Mucosa of stomach (tissue), 1 donor: Measurements from ENCODE around the gene MTHFD2L.

Experiments
- H3K27me3 ChIP-seq: one replicate; pipeline ENCODE4 v1.7.0; 2013; ENCODE audit warnings: mild to moderate bottlenecking, low read length; ENCODE audit not compliant: control insufficient read depth, insufficient read depth
- H3K36me3 ChIP-seq: one replicate; pipeline ENCODE4 v1.7.0; 2013; ENCODE audit warnings: low read length; ENCODE audit not compliant: control insufficient read depth, insufficient read depth
- H3K4me1 ChIP-seq: one replicate; pipeline ENCODE4 v1.7.0; 2013; ENCODE audit warnings: mild to moderate bottlenecking, low read length; ENCODE audit not compliant: control insufficient read depth, insufficient read depth
- H3K4me3 ChIP-seq: one replicate; pipeline ENCODE4 v1.7.0; 2013; ENCODE audit warnings: low read length
- H3K9ac ChIP-seq: one replicate; pipeline ENCODE4 v1.7.0; 2013; ENCODE audit warnings: mild to moderate bottlenecking, low read length, moderate library complexity
- H3K9me3 ChIP-seq: one replicate; pipeline ENCODE4 v1.7.0; 2013; ENCODE audit warnings: mild to moderate bottlenecking, low read length, moderate library complexity; ENCODE audit not compliant: control insufficient read depth
- donor health status: Pancreatic carcinoma.

The MTHFD2L gene

GRCh38 chr4:74157561-74158465 is at the start of gene MTHFD2L:
Gene MTHFD2L (plus strand): TSS chr4:74158118. CDS start chr4:74158139, 21 bp downstream.
- H3K4me3 ChIP-seq = peak within 1 kb of the TSS; percentile 73
- no peaks in the 10 kb centered on the region for H3K9me3 ChIP-seq
- H3K9ac ChIP-seq = peak within 1 kb of the TSS; percentile 72
- H3K27me3 ChIP-seq = no peaks in the 10 kb centered on the region
- H3K36me3 ChIP-seq = no peaks in the 10 kb centered on the region
- no peaks in the 10 kb centered on the region for H3K4me1 ChIP-seq

- H3K9ac ChIP-seq = no peak overlapping the region
- H3K4me3 ChIP-seq = no peak overlapping the region
- no peaks in the 10 kb centered on the region for H3K27me3 ChIP-seq
- no peaks in the 10 kb centered on the region for H3K36me3 ChIP-seq
- H3K9me3 ChIP-seq = no peaks in the 10 kb centered on the region
- peaks cover 31% of the 10 kb centered on the region for H3K4me1 ChIP-seq
Observed at GRCh38 chr4:74108457-74109115, 49.3 kb upstream of the MTHFD2L start.

- peaks cover 26% of the 10 kb centered on the region for H3K4me1 ChIP-seq
- H3K9ac ChIP-seq = no peak overlapping the region
- no peaks in the 10 kb centered on the region for H3K27me3 ChIP-seq
- no peak overlapping the region for H3K4me3 ChIP-seq
- H3K36me3 ChIP-seq = no peaks in the 10 kb centered on the region
- H3K9me3 ChIP-seq = no peaks in the 10 kb centered on the region
Observed at GRCh38 chr4:74109116-74109869, 48.6 kb upstream of the MTHFD2L start.

- H3K27me3 ChIP-seq = no peaks in the 10 kb centered on the region
- H3K9ac ChIP-seq = no peak overlapping the region
- peaks cover 26% of the 10 kb centered on the region for H3K4me1 ChIP-seq
- H3K36me3 ChIP-seq = no peaks in the 10 kb centered on the region
- no peaks in the 10 kb centered on the region for H3K9me3 ChIP-seq
- H3K4me3 ChIP-seq = no peak overlapping the region
Observed at GRCh38 chr4:74109870-74110605, 47.9 kb upstream of the MTHFD2L start.

GRCh38 chr4:74110670-74111069 is 47.2 kb upstream of the MTHFD2L start:
- Histone ChIP-seq H3K4me1 (peaks cover 21% of the 10 kb centered on the region), H3K36me3 (no peaks in the 10 kb centered on the region)

GRCh38 chr4:74111306-74111975 is 46.5 kb upstream of the MTHFD2L start:
- Histone ChIP-seq H3K9ac (no peak overlapping the region), H3K27me3 (no peaks in the 10 kb centered on the region), H3K9me3 (no peaks in the 10 kb centered on the region), H3K4me1 (peaks cover 14% of the 10 kb centered on the region), H3K4me3 (no peak overlapping the region), H3K36me3 (no peaks in the 10 kb centered on the region)

More at GRCh38 chr4:74110670-74111069, 47.2 kb upstream of the MTHFD2L start:
- H3K27me3 ChIP-seq = no peaks in the 10 kb centered on the region
- H3K9ac ChIP-seq = no peak overlapping the region
- no peaks in the 10 kb centered on the region for H3K9me3 ChIP-seq
- no peak overlapping the region for H3K4me3 ChIP-seq

GRCh38 chr4:74111990-74112389 is 45.9 kb upstream of the MTHFD2L start:
- Histone ChIP-seq H3K4me1 (peaks cover 16% of the 10 kb centered on the region), H3K9ac (no peak overlapping the region), H3K4me3 (no peak overlapping the region), H3K9me3 (no peaks in the 10 kb centered on the region), H3K27me3 (no peaks in the 10 kb centered on the region), H3K36me3 (no peaks in the 10 kb centered on the region)

- H3K36me3 ChIP-seq = no peaks in the 10 kb centered on the region
- peaks cover 21% of the 10 kb centered on the region for H3K4me1 ChIP-seq
- H3K4me3 ChIP-seq = no peak overlapping the region
- no peak overlapping the region for H3K9ac ChIP-seq
- H3K27me3 ChIP-seq = no peaks in the 10 kb centered on the region
- no peaks in the 10 kb centered on the region for H3K9me3 ChIP-seq
Observed at GRCh38 chr4:74112399-74113105, 45.4 kb upstream of the MTHFD2L start.

GRCh38 chr4:74114234-74114633 is 43.7 kb upstream of the MTHFD2L start:
- no peak overlapping the region for H3K4me3 ChIP-seq
- H3K27me3 ChIP-seq = no peaks in the 10 kb centered on the region
- no peak overlapping the region for H3K9ac ChIP-seq
- no peaks in the 10 kb centered on the region for H3K36me3 ChIP-seq
- H3K9me3 ChIP-seq = no peaks in the 10 kb centered on the region
- peaks cover 24% of the 10 kb centered on the region for H3K4me1 ChIP-seq

- Histone ChIP-seq H3K4me3 (no peak overlapping the region), H3K9ac (no peak overlapping the region), H3K36me3 (no peaks in the 10 kb centered on the region), H3K27me3 (no peaks in the 10 kb centered on the region), H3K4me1 (peaks cover 16% of the 10 kb centered on the region), H3K9me3 (no peaks in the 10 kb centered on the region)
Observed at GRCh38 chr4:74117024-74117534, 40.8 kb upstream of the MTHFD2L start.
